ENCODE measurements around the gene ARFGAP1.

Gene ARFGAP1

GRCh38 chr20:63310265-63310991, 37.8 kb downstream of the ARFGAP1 start:
- no peak for DNase-seq

- no peak for DNase-seq
Measured at GRCh38 chr20:63311186-63311832, 38.7 kb downstream of the ARFGAP1 start.

- DNase-seq, result no peak
Measured at GRCh38 chr20:63311833-63312243, 39.2 kb downstream of the ARFGAP1 start.

- DNase-seq, result no peak
Measured at GRCh38 chr20:63312273-63312672, 39.7 kb downstream of the ARFGAP1 start.

- no peak for DNase-seq
Measured at GRCh38 chr20:63312690-63313348, 40.2 kb downstream of the ARFGAP1 start.

- DNase-seq, result no peak
Measured at GRCh38 chr20:63313349-63314014, 40.9 kb downstream of the ARFGAP1 start.

- DNase-seq, result no peak
Measured at GRCh38 chr20:63314015-63314471, 41.4 kb downstream of the ARFGAP1 start.

- DNase-seq, result no peak
Measured at GRCh38 chr20:63314566-63315239, 42.1 kb downstream of the ARFGAP1 start.

- DNase-seq, result no peak
Measured at GRCh38 chr20:63315240-63315689, 42.7 kb downstream of the ARFGAP1 start.

GRCh38 chr20:63315731-63316491, 43.3 kb downstream of the ARFGAP1 start:
- DNase-seq, result no peak

- no peak for DNase-seq
Measured at GRCh38 chr20:63316502-63316921, 43.9 kb downstream of the ARFGAP1 start.

GRCh38 chr20:63317061-63317460, 44.4 kb downstream of the ARFGAP1 start:
- no peak for DNase-seq

- DNase-seq, result no peak
Measured at GRCh38 chr20:63317601-63318291, 45.1 kb downstream of the ARFGAP1 start.

GRCh38 chr20:63318391-63319163, 46.0 kb downstream of the ARFGAP1 start:
- DNase-seq, result no peak

GRCh38 chr20:63319164-63320040, 46.8 kb downstream of the ARFGAP1 start:
- no peak for DNase-seq

GRCh38 chr20:63320041-63320511, 47.5 kb downstream of the ARFGAP1 start:
- no peak for DNase-seq

- no peak for DNase-seq
Measured at GRCh38 chr20:63320616-63321147, 48.1 kb downstream of the ARFGAP1 start.

GRCh38 chr20:63321148-63321831, 48.7 kb downstream of the ARFGAP1 start:
- DNase-seq, result peak; percentile 64

Measured in eye (tissue), 1 donor.